Neural progenitor cell (in vitro differentiated cells): Measurements from ENCODE around the gene PLPP3. TPM values are rescaled to one million over a fixed set of nuclear protein-coding genes. Genes with fewer than 3 reads are reported as not detected.

Source experiments
- DNase-seq: peaks from one replicate; pipeline ENCODE4 v3.0.0-alpha.2; 2016; ENCODE audit warnings: low spot score
- H2AFZ ChIP-seq: fragments of 200-600 bp; sonication (generic); replicated peaks from 2 replicates; pipeline ENCODE4 v1.6.1; 2016; ENCODE audit warnings: antibody characterized with exemption
- H3F3A ChIP-seq: fragments of 200-600 bp; sonication (generic); 2 replicates; pipeline ENCODE4 v1.6.1; 2016; ENCODE audit warnings: antibody characterized with exemption, low read depth
- H3K27ac ChIP-seq: fragments of 200-600 bp; sonication (generic); 2 replicates; pipeline ENCODE4 v1.5.1; 2016; ENCODE audit warnings: mild to moderate bottlenecking
- H3K27me3 ChIP-seq: fragments of 200-600 bp; sonication (generic); 2 replicates; pipeline ENCODE4 v1.6.1; 2016; ENCODE audit warnings: mild to moderate bottlenecking, moderate library complexity
- H3K36me3 ChIP-seq: fragments of 200-600 bp; sonication (generic); 2 replicates; pipeline ENCODE4 v1.5.1; 2016
- H3K4me1 ChIP-seq: fragments of 200-600 bp; sonication (generic); 2 replicates; pipeline ENCODE4 v1.6.1; 2016; ENCODE audit warnings: mixed run types
- H3K4me2 ChIP-seq: fragments of 200-600 bp; sonication (generic); 2 replicates; pipeline ENCODE4 v1.6.1; 2016
- H3K4me3 ChIP-seq: fragments of 200-600 bp; sonication (generic); 2 replicates; pipeline ENCODE4 v1.5.1; 2016
- H3K79me2 ChIP-seq: fragments of 200-600 bp; sonication (generic); 2 replicates; pipeline ENCODE4 v1.6.1; 2016; ENCODE audit warnings: low read depth
- H3K9ac ChIP-seq: fragments of 200-600 bp; sonication (generic); 2 replicates; pipeline ENCODE4 v1.6.1; 2016
- H3K9me3 ChIP-seq: fragments of 200-600 bp; sonication (generic); 2 replicates; pipeline ENCODE4 v1.5.1; 2016; ENCODE audit warnings: low read depth
- H4K20me1 ChIP-seq: fragments of 200-600 bp; sonication (generic); 2 replicates; pipeline ENCODE4 v1.6.1; 2016; ENCODE audit warnings: low read depth
- H3K27ac Mint-ChIP-seq: 3 replicates; pipeline ENCODE4 v1.8.0; 2021; ENCODE audit warnings: mixed read lengths
- H3K27me3 Mint-ChIP-seq: 2 replicates; pipeline ENCODE4 v1.8.0; 2022; ENCODE audit warnings: low read depth, mild to moderate bottlenecking, inconsistent platforms, moderate library complexity, mixed read lengths; ENCODE audit not compliant: insufficient read depth
- H3K36me3 Mint-ChIP-seq: 3 replicates; pipeline ENCODE4 v1.8.0; 2021; ENCODE audit warnings: mixed read lengths
- H3K4me1 Mint-ChIP-seq: 3 replicates; pipeline ENCODE4 v1.8.0; 2021; ENCODE audit warnings: mixed read lengths
- H3K4me3 Mint-ChIP-seq: 3 replicates; pipeline ENCODE4 v1.8.0; 2021; ENCODE audit warnings: mild to moderate bottlenecking, moderate library complexity, mixed read lengths
- H3K9me3 Mint-ChIP-seq: 3 replicates; pipeline ENCODE4 v1.8.0; 2020; ENCODE audit warnings: mixed read lengths
- CTCF ChIP-seq: fragments of 200-600 bp; sonication (generic); IDR thresholded peaks from 2 replicates; pipeline ENCODE4 v1.5.1; 2017; ENCODE audit warnings: antibody characterized with exemption, mild to moderate bottlenecking
- EZH2 ChIP-seq: fragments of 200-600 bp; sonication (generic); IDR thresholded peaks from 2 replicates; pipeline ENCODE4 v1.6.1; 2017; ENCODE audit warnings: antibody characterized with exemption, mild to moderate bottlenecking, moderate library complexity
- EZH2phosphoT487 ChIP-seq: fragments of 200-600 bp; sonication (generic); IDR thresholded peaks from 2 replicates; pipeline ENCODE4 v1.6.1; 2017; ENCODE audit warnings: antibody characterized with exemption
- total RNA-seq: library from RNA; depleted of rRNA; stranded (reverse); fragments of >200 nt; gene quantifications from 2 replicates; pipeline ENCODE4 v1.2.3, GENCODE V29; 2015; ENCODE audit warnings: low replicate concordance

PLPP3 gene
- total RNA-seq, 1 donor from 2014 or later: 28.5 TPM

- H4K20me1 ChIP-seq: peaks cover 16% of the 10 kb centered on the region
- no peak overlapping the region for H3K9ac ChIP-seq
- H3K27ac ChIP-seq: no peak overlapping the region
- H3K4me2 ChIP-seq: peak overlapping the region; percentile 46
- H3K4me1 ChIP-seq: peaks cover 41% of the 10 kb centered on the region
- no peak overlapping the region for H3K4me3 ChIP-seq
- Mint-ChIP-seq H3K4me3 (no peak overlapping the region), H3K36me3 (peaks cover 42% of the 10 kb centered on the region), H3K4me1 (peaks cover 40% of the 10 kb centered on the region), H3K27me3 (no peaks in the 10 kb centered on the region), H3K9me3 (peaks cover 4% of the 10 kb centered on the region), H3K27ac (no peak overlapping the region)
- H3F3A ChIP-seq: no peaks in the 10 kb centered on the region
- no peaks in the 10 kb centered on the region for H3K27me3 ChIP-seq
- TF ChIP-seq CTCF (no peak), EZH2 (no peak), EZH2phosphoT487 (no peak)
- H2AFZ ChIP-seq: no peak overlapping the region
- DNase-seq: no peak
- no peaks in the 10 kb centered on the region for H3K9me3 ChIP-seq
- H3K79me2 ChIP-seq: peaks cover 99% of the 10 kb centered on the region
- peaks cover 4% of the 10 kb centered on the region for H3K36me3 ChIP-seq
Measured at GRCh38 chr1:56532350-56532683, 47.0 kb downstream of the PLPP3 start.

- peaks cover 21% of the 10 kb centered on the region for H4K20me1 ChIP-seq
- no peak overlapping the region for H3K27ac Mint-ChIP-seq
- H3K4me2 ChIP-seq: peak overlapping the region; percentile 46
Measured at GRCh38 chr1:56531624-56532349, 47.6 kb downstream of the PLPP3 start.

GRCh38 chr1:56529801-56530200 is 49.6 kb downstream of the PLPP3 start:
- TF ChIP-seq EZH2phosphoT487 (no peak), EZH2 (no peak), CTCF (no peak)
- Histone ChIP-seq H3K4me1 (peaks cover 36% of the 10 kb centered on the region), H3K9ac (no peak overlapping the region), H3K4me2 (no peak overlapping the region), H3K4me3 (no peak overlapping the region), H3F3A (no peaks in the 10 kb centered on the region), H3K27me3 (no peaks in the 10 kb centered on the region), H3K27ac (no peak overlapping the region), H4K20me1 (peaks cover 39% of the 10 kb centered on the region), H3K36me3 (peaks cover 3% of the 10 kb centered on the region), H3K9me3 (no peaks in the 10 kb centered on the region), H3K79me2 (peaks cover 99% of the 10 kb centered on the region), H2AFZ (no peak overlapping the region)
- no peak overlapping the region for H3K27ac Mint-ChIP-seq
- no peaks in the 10 kb centered on the region for H3K9me3 Mint-ChIP-seq
- peaks cover 38% of the 10 kb centered on the region for H3K4me1 Mint-ChIP-seq
- H3K27me3 Mint-ChIP-seq: no peaks in the 10 kb centered on the region
- peaks cover 26% of the 10 kb centered on the region for H3K36me3 Mint-ChIP-seq
- no peak for DNase-seq
- no peak overlapping the region for H3K4me3 Mint-ChIP-seq

More at GRCh38 chr1:56531624-56532349, 47.6 kb downstream of the PLPP3 start:
- Histone ChIP-seq H3K9ac (no peak overlapping the region), H3K79me2 (peaks cover 99% of the 10 kb centered on the region), H3K36me3 (peaks cover 4% of the 10 kb centered on the region), H3K27ac (no peak overlapping the region), H3K4me1 (peaks cover 46% of the 10 kb centered on the region), H3K9me3 (no peaks in the 10 kb centered on the region), H2AFZ (no peak overlapping the region), H3F3A (no peaks in the 10 kb centered on the region), H3K27me3 (no peaks in the 10 kb centered on the region), H3K4me3 (no peak overlapping the region)
- DNase-seq: no peak
- Mint-ChIP-seq H3K4me1 (peaks cover 44% of the 10 kb centered on the region), H3K9me3 (no peaks in the 10 kb centered on the region), H3K36me3 (peaks cover 37% of the 10 kb centered on the region), H3K27me3 (no peaks in the 10 kb centered on the region), H3K4me3 (no peak overlapping the region)
- TF ChIP-seq EZH2phosphoT487 (no peak), CTCF (no peak), EZH2 (no peak)
